HUES48 (cell line): ENCODE data around the gene AMBP.

Experiments
- H3K27ac ChIP-seq: one replicate; pipeline ENCODE4 v1.7.0; 2013; ENCODE audit warnings: low read depth, low read length, inconsistent platforms
- H3K27me3 ChIP-seq: 2 replicates; pipeline ENCODE4 v1.6.1; 2013; ENCODE audit warnings: mild to moderate bottlenecking, low read length; ENCODE audit not compliant: control insufficient read depth, insufficient read depth
- H3K36me3 ChIP-seq: 2 replicates; pipeline ENCODE4 v1.6.1; 2013; ENCODE audit warnings: low read length; ENCODE audit not compliant: control insufficient read depth, insufficient read depth
- H3K4me1 ChIP-seq: 2 replicates; pipeline ENCODE4 v1.6.1; 2013; ENCODE audit warnings: mild to moderate bottlenecking, low read length; ENCODE audit not compliant: control insufficient read depth, insufficient read depth
- H3K4me3 ChIP-seq: 2 replicates; pipeline ENCODE4 v1.5.1; 2013; ENCODE audit warnings: mild to moderate bottlenecking, low read depth, low read length
- H3K9ac ChIP-seq: 2 replicates; pipeline ENCODE4 v1.6.1; 2013; ENCODE audit warnings: mild to moderate bottlenecking, low read depth, low read length, moderate library complexity
- H3K9me3 ChIP-seq: 2 replicates; pipeline ENCODE4 v1.6.1; 2013; ENCODE audit warnings: low read length; ENCODE audit not compliant: control insufficient read depth, insufficient read depth

The AMBP gene

DNA sequence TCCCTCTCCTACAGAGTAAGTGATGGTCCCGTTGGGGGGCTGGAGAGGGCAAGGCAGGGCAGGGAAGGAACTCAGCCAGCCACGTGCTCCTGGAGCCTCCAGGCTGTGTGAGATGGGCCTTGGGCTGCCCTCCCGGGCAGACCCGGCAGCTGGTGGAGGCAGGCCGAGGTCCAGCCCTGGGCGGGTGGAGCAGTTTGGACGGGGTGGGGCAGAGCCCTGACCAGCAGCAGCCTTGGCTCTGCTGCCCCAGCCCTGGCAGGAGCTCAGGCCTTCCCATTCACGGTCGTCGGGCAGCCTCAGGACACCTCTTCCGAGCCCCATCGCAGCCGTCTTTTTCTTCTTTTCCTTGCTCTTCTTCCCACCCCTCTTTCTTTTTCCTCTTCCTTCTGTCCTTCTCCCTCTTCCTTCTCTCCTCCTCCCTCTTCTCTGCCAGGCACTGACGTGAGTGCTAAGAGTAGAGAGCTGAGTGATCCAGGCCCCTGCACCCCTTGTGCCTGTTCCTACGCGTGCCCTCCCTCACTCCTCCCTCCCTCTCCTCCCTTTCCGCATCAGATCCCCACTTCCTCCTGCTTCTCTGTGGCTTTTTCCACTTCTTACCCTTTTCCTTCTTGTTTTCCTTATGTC, 42.8 kb downstream of the AMBP start:
- peaks cover 11% of the 10 kb centered on the region for H3K4me1 ChIP-seq
- H3K9me3 ChIP-seq = no peaks in the 10 kb centered on the region
- H3K9ac ChIP-seq = no peak overlapping the region
- H3K27ac ChIP-seq = no peak overlapping the region
- peaks cover 51% of the 10 kb centered on the region for H3K36me3 ChIP-seq
- H3K4me3 ChIP-seq = no peak overlapping the region
- no peaks in the 10 kb centered on the region for H3K27me3 ChIP-seq

DNA sequence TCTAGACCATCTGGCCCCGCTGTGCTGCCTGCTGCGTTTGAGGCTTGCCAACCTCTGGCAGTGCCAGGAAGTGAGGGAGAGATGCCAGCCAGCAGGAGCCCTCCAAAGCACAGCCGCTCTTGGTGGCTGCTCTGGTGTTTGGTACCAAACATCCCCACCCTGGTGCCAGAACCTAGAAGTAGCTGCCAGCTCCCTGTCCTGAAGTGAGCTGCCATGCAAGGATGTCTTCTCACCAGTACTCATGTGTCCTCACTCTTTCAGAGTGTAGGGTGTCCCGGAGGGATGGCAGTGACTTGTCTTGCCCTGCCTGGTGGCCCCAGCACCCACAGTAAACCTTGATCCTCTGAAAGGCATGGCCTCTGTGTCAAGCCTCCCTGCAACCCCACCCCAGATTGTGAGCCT, 43.4 kb downstream of the AMBP start:
- Histone ChIP-seq H3K4me1 (peaks cover 11% of the 10 kb centered on the region), H3K27ac (no peak overlapping the region), H3K4me3 (no peak overlapping the region), H3K9me3 (no peaks in the 10 kb centered on the region), H3K9ac (no peak overlapping the region), H3K27me3 (no peaks in the 10 kb centered on the region), H3K36me3 (peaks cover 52% of the 10 kb centered on the region)

DNA sequence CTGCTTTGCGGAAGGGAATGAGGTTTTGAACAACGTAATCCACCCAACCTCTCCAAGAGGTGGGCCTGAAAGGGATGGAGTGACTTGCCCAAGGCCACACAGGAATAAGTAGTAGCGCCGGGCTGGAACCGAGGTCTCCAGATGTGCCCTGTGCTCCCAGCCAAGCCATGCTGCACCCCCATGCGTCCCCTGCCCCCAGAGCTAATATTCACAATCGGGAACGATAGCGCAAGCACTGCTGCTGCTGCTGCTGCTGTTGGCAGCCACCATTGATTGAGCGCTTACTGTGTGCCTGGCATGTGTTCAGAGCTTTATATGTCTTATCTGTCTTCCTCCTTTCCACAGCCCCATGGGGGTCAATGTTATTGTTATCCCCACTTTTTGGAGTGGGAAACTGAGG, 43.9 kb downstream of the AMBP start:
- H3K36me3 ChIP-seq = peaks cover 54% of the 10 kb centered on the region
- H3K9me3 ChIP-seq = no peaks in the 10 kb centered on the region
- no peak overlapping the region for H3K27ac ChIP-seq
- no peak overlapping the region for H3K4me3 ChIP-seq
- no peaks in the 10 kb centered on the region for H3K27me3 ChIP-seq
- peaks cover 11% of the 10 kb centered on the region for H3K4me1 ChIP-seq
- H3K9ac ChIP-seq = no peak overlapping the region

DNA sequence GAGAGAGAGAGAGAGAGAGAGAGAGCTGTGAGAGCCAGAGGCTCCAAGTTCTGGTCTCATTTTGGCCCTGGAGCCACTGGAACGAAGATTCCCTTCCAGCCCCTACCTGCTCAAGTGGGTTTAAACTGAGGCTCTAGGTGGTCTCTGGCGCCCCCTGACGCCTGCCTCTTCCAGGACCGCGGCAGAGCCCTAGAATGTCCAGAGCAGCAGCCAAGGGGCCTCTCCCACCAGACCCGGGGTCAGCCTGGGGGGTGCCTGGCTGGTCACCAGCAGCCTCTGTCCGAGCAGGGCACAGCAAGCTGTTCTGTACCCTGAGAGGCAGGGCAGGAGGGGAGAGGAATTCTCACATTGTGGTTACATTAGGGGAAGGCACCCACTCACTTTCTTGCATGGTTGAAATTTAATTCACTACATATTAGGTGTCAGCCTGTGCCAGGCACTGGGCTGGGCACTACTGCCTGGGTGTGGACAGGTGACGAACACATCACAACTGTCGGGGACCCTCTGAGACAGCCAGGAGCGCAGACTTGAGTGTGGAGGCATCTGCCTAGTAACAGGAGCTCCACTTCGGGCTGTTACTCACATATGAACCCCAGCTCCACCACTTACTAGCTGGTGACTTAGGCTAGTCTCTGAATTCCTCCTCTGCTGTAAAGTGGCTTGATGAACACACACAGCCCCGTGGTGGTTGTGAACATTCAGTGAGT, 44.5 kb downstream of the AMBP start:
- H3K9ac ChIP-seq = no peak overlapping the region
- H3K4me1 ChIP-seq = peaks cover 11% of the 10 kb centered on the region
- no peak overlapping the region for H3K27ac ChIP-seq
- no peak overlapping the region for H3K4me3 ChIP-seq
- no peaks in the 10 kb centered on the region for H3K9me3 ChIP-seq
- peaks cover 60% of the 10 kb centered on the region for H3K36me3 ChIP-seq
- H3K27me3 ChIP-seq = no peaks in the 10 kb centered on the region

DNA sequence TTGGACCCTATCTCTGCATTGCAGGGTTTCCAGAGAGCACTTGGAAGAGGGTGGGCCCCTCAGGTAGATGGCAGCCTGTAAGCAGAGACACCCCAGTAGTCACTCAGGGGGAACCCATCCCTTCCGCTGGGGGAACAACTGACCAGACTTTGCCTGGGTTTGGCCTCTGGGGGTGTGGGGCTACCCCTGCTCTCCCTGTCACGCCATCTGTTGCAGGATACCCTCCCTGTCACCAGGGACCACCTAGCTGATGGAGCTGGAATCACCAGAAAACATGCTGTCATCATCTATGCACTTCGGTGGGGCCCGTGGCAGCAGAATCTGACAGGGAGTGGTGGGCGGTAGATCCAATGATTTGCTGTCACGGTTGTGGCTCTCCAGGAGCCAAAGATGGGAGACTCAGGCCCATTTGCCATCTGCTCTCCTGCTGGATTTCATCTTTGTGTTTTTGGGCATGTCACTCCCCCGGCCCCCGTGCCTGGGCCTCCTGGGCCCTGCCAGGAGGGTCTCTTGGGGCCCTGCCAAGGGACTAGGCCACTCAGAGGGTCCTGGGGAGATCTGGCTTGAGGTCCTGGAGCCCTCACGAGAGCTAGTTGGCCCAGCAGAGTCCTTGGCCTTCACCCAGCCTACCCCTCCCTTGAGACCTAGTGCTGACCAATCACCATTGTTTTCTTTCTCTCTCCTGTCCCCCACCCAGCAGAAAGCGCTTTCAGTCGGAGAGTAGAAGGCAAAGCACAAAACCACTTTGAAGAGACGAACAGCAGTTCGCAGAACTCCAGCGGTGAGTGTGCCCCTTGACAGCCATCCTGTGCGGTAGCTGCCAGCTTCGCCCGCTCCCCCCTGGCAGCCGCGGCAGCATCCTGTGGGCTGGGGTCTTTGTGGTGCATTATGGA, 45.9 kb downstream of the AMBP start:
- Histone ChIP-seq H3K27ac (no peak overlapping the region), H3K4me1 (no peaks in the 10 kb centered on the region), H3K4me3 (no peak overlapping the region), H3K9me3 (no peaks in the 10 kb centered on the region), H3K27me3 (no peaks in the 10 kb centered on the region), H3K36me3 (peaks cover 62% of the 10 kb centered on the region), H3K9ac (no peak overlapping the region)

DNA sequence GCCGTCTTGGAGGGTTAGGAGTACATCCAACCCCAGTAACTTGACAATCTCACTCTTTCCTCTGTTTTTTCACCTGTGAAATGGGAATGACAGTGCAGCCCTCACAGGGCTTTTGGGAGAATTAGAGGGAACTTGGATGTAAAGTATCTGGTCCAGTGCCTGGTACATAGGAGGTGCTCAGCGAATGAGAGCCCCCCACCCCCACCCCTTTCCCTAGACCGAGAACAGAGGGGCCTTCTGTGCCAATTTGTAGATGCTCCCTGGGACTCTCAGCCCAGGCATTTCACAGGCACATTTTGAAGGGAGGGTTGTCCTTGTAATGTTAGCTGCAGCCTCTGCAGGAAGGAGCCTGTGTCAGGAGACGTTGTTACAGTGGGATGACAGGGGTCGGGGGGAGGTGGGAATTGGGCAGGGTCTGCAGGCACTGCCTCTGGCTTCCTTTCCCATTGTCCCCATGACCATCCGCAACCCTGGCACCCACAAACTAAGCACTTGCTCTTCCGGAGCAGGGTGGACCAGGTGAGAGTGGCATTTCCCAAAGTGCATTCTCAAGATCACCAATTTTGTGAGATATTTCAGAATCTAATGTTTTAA, 47.0 kb downstream of the AMBP start:
- Histone ChIP-seq H3K4me3 (no peak overlapping the region), H3K27ac (no peak overlapping the region), H3K9ac (no peak overlapping the region), H3K27me3 (no peaks in the 10 kb centered on the region), H3K9me3 (no peaks in the 10 kb centered on the region), H3K4me1 (no peaks in the 10 kb centered on the region), H3K36me3 (peaks cover 52% of the 10 kb centered on the region)

DNA sequence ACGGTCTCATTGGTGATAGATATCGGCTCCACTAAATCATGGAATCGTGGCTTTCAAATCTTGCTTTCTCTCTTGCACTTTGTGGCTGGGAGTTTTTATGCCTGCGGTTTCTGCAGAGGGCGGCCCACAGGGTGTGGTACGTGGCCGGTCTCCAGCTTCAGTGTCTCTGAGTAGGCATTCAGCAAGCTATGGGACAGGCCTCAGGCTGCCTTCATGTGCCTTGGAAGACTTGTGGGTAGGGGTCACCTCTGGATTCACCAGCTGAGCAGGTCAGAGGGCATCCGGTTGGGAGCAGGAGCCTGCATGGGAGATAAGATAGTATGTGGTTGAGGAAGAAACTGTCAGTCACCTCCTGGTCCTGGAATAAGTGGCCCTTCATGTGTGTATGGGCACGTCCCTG, 47.7 kb downstream of the AMBP start:
- Histone ChIP-seq H3K27me3 (no peaks in the 10 kb centered on the region), H3K9ac (no peak overlapping the region), H3K27ac (no peak overlapping the region), H3K9me3 (no peaks in the 10 kb centered on the region), H3K4me3 (no peak overlapping the region), H3K36me3 (peaks cover 53% of the 10 kb centered on the region), H3K4me1 (no peaks in the 10 kb centered on the region)

DNA sequence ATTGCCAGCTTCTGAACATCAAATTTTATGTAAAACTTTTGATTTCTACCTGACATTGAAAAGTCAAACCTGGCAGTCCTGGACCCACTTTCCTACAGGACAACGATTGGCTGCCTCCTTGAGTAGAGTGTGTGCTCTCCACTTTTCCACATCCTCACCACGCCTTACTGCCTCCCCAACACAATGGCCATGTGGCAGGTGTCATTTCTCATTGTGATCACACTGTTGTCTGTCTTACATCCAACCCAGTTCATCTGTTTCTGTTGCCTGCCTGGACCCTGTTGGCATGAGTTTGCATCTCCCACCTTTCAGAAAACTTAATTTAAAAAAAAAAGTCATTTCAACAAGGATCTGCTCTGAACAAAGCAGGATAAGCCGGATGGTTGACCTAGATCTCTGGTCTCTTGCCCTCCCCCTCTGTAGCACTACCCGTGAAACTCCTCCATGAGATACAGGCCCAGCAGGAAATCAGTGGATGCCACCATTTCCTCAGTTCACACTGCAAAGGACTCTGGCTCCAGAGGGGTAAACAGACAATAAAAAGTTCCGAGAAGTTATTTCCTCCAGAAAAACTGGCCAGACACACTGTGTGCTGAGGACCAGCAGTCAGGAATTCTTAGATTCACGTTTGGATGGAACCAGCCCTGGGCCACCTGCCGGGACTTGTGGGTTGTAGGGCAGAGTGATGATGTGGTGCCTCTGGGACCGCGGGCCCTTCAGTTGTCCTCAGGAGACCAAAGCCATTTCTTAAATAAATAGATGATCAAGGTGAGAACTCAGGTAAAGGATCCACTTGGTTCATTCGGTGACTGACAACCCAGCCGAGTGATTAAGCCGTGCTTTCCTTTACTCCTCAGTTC, 48.6 kb downstream of the AMBP start:
- Histone ChIP-seq H3K4me1 (no peaks in the 10 kb centered on the region), H3K4me3 (no peak overlapping the region), H3K27ac (no peak overlapping the region), H3K36me3 (peaks cover 49% of the 10 kb centered on the region), H3K9me3 (no peaks in the 10 kb centered on the region), H3K9ac (no peak overlapping the region), H3K27me3 (no peaks in the 10 kb centered on the region)

DNA sequence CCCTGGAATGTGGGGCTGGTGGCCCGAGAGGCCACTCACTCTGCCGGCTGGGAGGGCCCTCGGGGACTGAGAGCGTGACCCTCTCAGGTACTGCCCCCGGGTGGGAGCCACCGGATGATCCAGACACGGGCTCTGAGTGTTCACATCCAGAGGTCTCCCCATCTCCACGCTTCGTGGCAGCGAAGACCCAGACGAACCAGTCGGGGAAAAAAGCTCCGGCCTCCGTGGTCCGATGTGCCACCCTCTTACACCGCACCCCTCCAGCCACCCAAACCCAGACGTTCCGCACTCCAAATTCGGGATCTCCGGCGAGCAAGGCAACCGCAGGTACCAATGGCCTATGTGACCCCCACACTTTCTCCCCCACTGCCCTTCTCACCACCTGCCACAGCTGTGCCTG, 49.5 kb downstream of the AMBP start:
- H3K9me3 ChIP-seq = no peaks in the 10 kb centered on the region
- no peak overlapping the region for H3K27ac ChIP-seq
- H3K4me3 ChIP-seq = no peak overlapping the region
- no peaks in the 10 kb centered on the region for H3K4me1 ChIP-seq
- H3K36me3 ChIP-seq = peaks cover 40% of the 10 kb centered on the region
- H3K9ac ChIP-seq = no peak overlapping the region
- no peaks in the 10 kb centered on the region for H3K27me3 ChIP-seq

DNA sequence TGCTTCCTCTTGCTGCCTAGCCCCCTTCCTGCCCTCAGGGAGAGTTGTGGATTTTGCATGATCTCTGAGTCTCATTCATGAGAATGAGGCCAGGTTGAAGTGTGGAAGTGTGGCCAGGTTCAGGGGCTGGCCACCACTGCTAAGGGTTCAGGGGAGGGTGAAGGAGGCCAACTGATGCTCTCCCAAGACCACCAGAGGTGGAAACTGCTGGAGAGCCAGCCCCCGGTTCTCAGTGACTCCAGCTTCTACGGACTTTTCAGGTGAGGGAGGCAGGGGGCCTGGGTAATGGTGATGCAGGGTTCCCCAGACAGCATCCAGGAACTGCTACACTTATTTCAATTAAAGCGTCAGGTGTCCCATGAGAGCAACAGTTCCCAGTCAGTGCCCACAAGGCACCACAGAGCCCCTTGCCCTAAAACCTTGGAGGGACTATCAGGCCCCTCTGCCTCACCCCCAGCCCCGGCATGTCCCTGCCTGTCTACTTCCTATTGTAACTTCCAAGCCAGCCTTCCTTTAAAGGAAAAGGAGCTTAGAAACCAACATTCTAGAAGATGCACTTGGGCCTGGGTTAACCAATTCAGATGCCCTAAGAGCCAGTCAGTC, 50.1 kb downstream of the AMBP start:
- no peaks in the 10 kb centered on the region for H3K4me1 ChIP-seq
- no peak overlapping the region for H3K9ac ChIP-seq
- no peak overlapping the region for H3K4me3 ChIP-seq
- no peak overlapping the region for H3K27ac ChIP-seq
- H3K27me3 ChIP-seq = no peaks in the 10 kb centered on the region
- H3K36me3 ChIP-seq = peaks cover 38% of the 10 kb centered on the region
- peaks cover 3% of the 10 kb centered on the region; the same call in 1 of the 2 replicates for H3K9me3 ChIP-seq
